ENCODE results near the gene KRT13. TPM values are rescaled to one million over a fixed set of nuclear protein-coding genes. Genes with fewer than 3 reads are reported as not detected.

KRT13 gene
- total RNA-seq, 1 donor from 2014 or later = 1.0 TPM

- no peak for DNase-seq (ENCODE audit: low read depth)
- no peak for TF ChIP-seq CTCF (conservative IDR thresholded peaks at IDR 0.05; ENCODE audit: low read depth, low read length)
- no peak overlapping the region for H3K4me3 ChIP-seq (ENCODE audit: low read depth, low read length)
Observed at GRCh38 chr17:41519501-41520224, 14.3 kb upstream of the KRT13 start.

- no peak for DNase-seq (ENCODE audit: low read depth)
- H3K4me3 ChIP-seq (ENCODE audit: low read depth, low read length) = no peak within 1 kb of the TSS
- peak; percentile 20 for TF ChIP-seq CTCF (conservative IDR thresholded peaks at IDR 0.05; ENCODE audit: low read depth, low read length)
Observed at GRCh38 chr17:41518789-41519449, 13.5 kb upstream of the KRT13 start, which contains the start of gene KRT15. TSS of gene KRT15 (minus strand) at chr17:41518890. CDS start at chr17:41518827, 63 bp downstream.

- H3K4me3 ChIP-seq (ENCODE audit: low read depth, low read length) = no peak overlapping the region
- no peak for DNase-seq (ENCODE audit: low read depth)
- no peak for TF ChIP-seq CTCF (conservative IDR thresholded peaks at IDR 0.05; ENCODE audit: low read depth, low read length)
Observed at GRCh38 chr17:41518031-41518430, 12.6 kb upstream of the KRT13 start.

- no peak overlapping the region for H3K4me3 ChIP-seq (ENCODE audit: low read depth, low read length)
- no peak for TF ChIP-seq CTCF (conservative IDR thresholded peaks at IDR 0.05; ENCODE audit: low read depth, low read length)
Observed at GRCh38 chr17:41516830-41517283, 11.4 kb upstream of the KRT13 start.

GRCh38 chr17:41516147-41516829 is 10.9 kb upstream of the KRT13 start:
- H3K4me3 ChIP-seq (ENCODE audit: low read depth, low read length) = no peak overlapping the region
- no peak for DNase-seq (ENCODE audit: low read depth)
- TF ChIP-seq CTCF (conservative IDR thresholded peaks at IDR 0.05; ENCODE audit: low read depth, low read length) = no peak

More at GRCh38 chr17:41516830-41517283, 11.4 kb upstream of the KRT13 start:
- no peak for DNase-seq (ENCODE audit: low read depth)

- TF ChIP-seq CTCF (conservative IDR thresholded peaks at IDR 0.05; ENCODE audit: low read depth, low read length) = no peak
- DNase-seq (ENCODE audit: low read depth) = no peak
- no peak overlapping the region for H3K4me3 ChIP-seq (ENCODE audit: low read depth, low read length)
Observed at GRCh38 chr17:41513168-41513547, 7.7 kb upstream of the KRT13 start.
